ENCODE measurements around the gene GPSM1.

- TF ChIP-seq POLR2A (IDR thresholded peaks at IDR 0.05), result no peak
- TF ChIP-seq POLR2AphosphoS5 (IDR thresholded peaks at IDR 0.05), result no peak
- TF ChIP-seq CTCF (IDR thresholded peaks at IDR 0.05), result no peak
- no peak for TF ChIP-seq EP300 (IDR thresholded peaks at IDR 0.05)
Observed at GRCh38 chr9:136335296-136336155, 8.2 kb downstream of the GPSM1 start.
